IMR-90 (cell line): Measurements from ENCODE around the gene CDKN2B-AS1. TPM values are rescaled to one million over a fixed set of nuclear protein-coding genes. Genes with fewer than 3 reads are reported as not detected.
A peak's percentile ranks its signal among the peaks of the same experiment; 100 is the strongest.

Experiments
- ATAC-seq: fragments of 200-7000 bp; cut with Tn5 transposase; 2 replicates; pipeline ENCODE4 v1.9.1; 2020; ENCODE audit warnings: low read depth, mild to moderate bottlenecking, moderate library complexity
- BruUV-seq: library from RNA; stranded (reverse); fragments of 400-500 nt; replicated peaks from 2 replicates; lab custom pipeline; 2021; lab: Mats Ljungman, UMichigan
- CTCF ChIA-PET: fragments of 300-600 bp; formaldehyde crosslinking; extraction: SDS; loops from one replicate; lab custom pipeline; 2021; ENCODE audit warnings: antibody characterized with exemption; lab: Yijun Ruan, JAX
- POLR2A ChIA-PET: fragments of 300-600 bp; sonication (Branson Sonifier 250); formaldehyde crosslinking; loops from one replicate; lab custom pipeline; 2022; ENCODE audit warnings: antibody characterized with exemption; ENCODE audit not compliant: unreplicated experiment; lab: Charles Lee
- DNase-seq: peaks from one replicate; pipeline ENCODE4 v3.0.0; 2013
- H2AFZ ChIP-seq: replicated peaks from 2 replicates; pipeline ENCODE3; 2013; ENCODE audit warnings: low read length, mild to moderate bottlenecking; ENCODE audit not compliant: poor library complexity
- H2AK5ac ChIP-seq: 2 replicates; pipeline ENCODE4 v1.6.1; 2013; ENCODE audit warnings: low read depth, low read length, inconsistent platforms
- H2AK9ac ChIP-seq: replicated peaks from 2 replicates; pipeline ENCODE3; 2013; ENCODE audit warnings: mild to moderate bottlenecking, low read depth, low read length, moderate library complexity; ENCODE audit not compliant: poor library complexity
- H2BK120ac ChIP-seq: 2 replicates; pipeline ENCODE4 v1.6.1; 2013; ENCODE audit warnings: low read depth, low read length, inconsistent platforms
- H2BK15ac ChIP-seq: 3 replicates; pipeline ENCODE4 v1.6.1; 2013; ENCODE audit warnings: low read depth, low read length, inconsistent platforms
- H2BK20ac ChIP-seq: 2 replicates; pipeline ENCODE4 v1.6.1; 2013; ENCODE audit warnings: low read depth, mild to moderate bottlenecking, inconsistent platforms, low read length, moderate library complexity
- H2BK5ac ChIP-seq: 2 replicates; pipeline ENCODE4 v1.6.1; 2013; ENCODE audit warnings: mild to moderate bottlenecking, low read depth, low read length, inconsistent platforms; ENCODE audit not compliant: poor library complexity, severe bottlenecking
- H3K14ac ChIP-seq: replicated peaks from 2 replicates; pipeline ENCODE4 v1.6.1; 2013; ENCODE audit warnings: low read depth, low read length, inconsistent platforms
- H3K18ac ChIP-seq: 2 replicates; pipeline ENCODE4 v1.6.1; 2013; ENCODE audit warnings: low read depth, low read length, control low read depth
- H3K23ac ChIP-seq: 2 replicates; pipeline ENCODE4 v1.6.1; 2013; ENCODE audit warnings: low read depth, low read length, inconsistent platforms
- H3K27ac ChIP-seq: 2 replicates; pipeline ENCODE4 v1.5.1; 2013; ENCODE audit warnings: mild to moderate bottlenecking, control low read depth, low read length; ENCODE audit not compliant: insufficient read depth
- H3K27me3 ChIP-seq: 2 replicates; pipeline ENCODE4 v1.6.1; 2013; ENCODE audit warnings: low read length; ENCODE audit not compliant: control insufficient read depth, insufficient read depth
- H3K36me3 ChIP-seq: 2 replicates; pipeline ENCODE4 v1.6.1; 2013; ENCODE audit warnings: low read length, mixed read lengths; ENCODE audit not compliant: control insufficient read depth, insufficient read depth
- H3K4ac ChIP-seq: 2 replicates; pipeline ENCODE4 v1.6.1; 2013; ENCODE audit warnings: low read depth, low read length, inconsistent platforms
- H3K4me1 ChIP-seq: 2 replicates; pipeline ENCODE4 v1.6.1; 2013; ENCODE audit warnings: low read length, mixed read lengths; ENCODE audit not compliant: control insufficient read depth, insufficient read depth
- H3K4me2 ChIP-seq: 2 replicates; pipeline ENCODE4 v1.6.1; 2013; ENCODE audit warnings: low read depth, mild to moderate bottlenecking, control low read depth, low read length, moderate library complexity
- H3K4me3 ChIP-seq: 2 replicates; pipeline ENCODE4 v1.5.1; 2013; ENCODE audit warnings: low read depth, mild to moderate bottlenecking, control low read depth, low read length, moderate library complexity; ENCODE audit not compliant: insufficient read depth
- H3K56ac ChIP-seq: 2 replicates; pipeline ENCODE4 v1.6.1; 2013; ENCODE audit warnings: low read length, inconsistent platforms; ENCODE audit not compliant: insufficient read depth; ENCODE audit errors: extremely low read depth
- H3K79me1 ChIP-seq, 2 experiments: 2 replicates each; pipeline ENCODE4 v1.6.1; 2013; ENCODE audit warnings: low read length in 2 of 2, inconsistent platforms in 1 of 2, low read depth in 1 of 2
- H3K9ac ChIP-seq: 2 replicates; pipeline ENCODE4 v1.6.1; 2013; ENCODE audit warnings: low read depth, low read length, control low read depth
- H3K9me1 ChIP-seq: 2 replicates; pipeline ENCODE4 v1.6.1; 2013; ENCODE audit warnings: low read length, inconsistent platforms; ENCODE audit not compliant: insufficient read depth
- H3K9me3 ChIP-seq: 2 replicates; pipeline ENCODE4 v1.6.1; 2013; ENCODE audit warnings: low read length; ENCODE audit not compliant: control insufficient read depth, insufficient read depth
- H4K20me1 ChIP-seq: 2 replicates; pipeline ENCODE4 v1.6.1; 2013; ENCODE audit warnings: low read length, inconsistent platforms; ENCODE audit not compliant: insufficient read depth
- H4K5ac ChIP-seq: 2 replicates; pipeline ENCODE4 v1.6.1; 2013; ENCODE audit warnings: mild to moderate bottlenecking, low read depth, low read length, control low read depth
- H4K8ac ChIP-seq, 2 experiments: 2 replicates each; pipeline ENCODE4 v1.6.1; 2013; ENCODE audit warnings: low read depth in 2 of 2, low read length in 2 of 2, control low read depth in 1 of 2, inconsistent platforms in 1 of 2
- H4K91ac ChIP-seq: 2 replicates; pipeline ENCODE4 v1.6.1; 2013; ENCODE audit warnings: low read depth, low read length, inconsistent platforms; ENCODE audit not compliant: insufficient read depth
- MXI1 ChIP-seq: IDR thresholded peaks from 2 replicates; pipeline ENCODE4 v1.6.1; 2012; ENCODE audit warnings: low read depth, mild to moderate bottlenecking, low read length, moderate library complexity, borderline replicate concordance
- RAD21 ChIP-seq: IDR thresholded peaks from 2 replicates; pipeline ENCODE4 v1.6.1; 2012; ENCODE audit warnings: low read length, improper control_type of control experiment
- RCOR1 ChIP-seq: IDR thresholded peaks from 2 replicates; pipeline ENCODE4 v1.6.1; 2012; ENCODE audit warnings: mild to moderate bottlenecking, low read length, improper control_type of control experiment; ENCODE audit not compliant: insufficient replicate concordance
- USF2 ChIP-seq: fragments of 150-350 bp; IDR thresholded peaks from 2 replicates; pipeline ENCODE4 v1.6.1; 2017; ENCODE audit warnings: mild to moderate bottlenecking, antibody characterized with exemption, low read length, low read depth
- WGBS, 2 experiments: methylation state at CpG; one replicate each; pipeline versions ENCODE4 v1.1.5 to v1.1.7; 2013; ENCODE audit warnings: missing lambda C conversion rate in 2 of 2; ENCODE audit not compliant: insufficient read length in 1 of 2; ENCODE audit errors: extremely low coverage in 2 of 2; 5-methylcytosine and 5-hydroxymethylcytosine counted together
- dilution Hi-C: fragments of 300-500 bp; cut with HindIII; formaldehyde crosslinking; loops from one replicate; pipeline ENCODE4 v1.14.3; 2018; ENCODE audit warnings: low sequenced_read_pairs; ENCODE audit not compliant: unreplicated experiment
- in situ Hi-C: fragments of 300-500 bp; cut with MboI; formaldehyde crosslinking; loops from 3 replicates; pipeline ENCODE4 v1.14.3; 2019; ENCODE audit warnings: low sequenced_read_pairs, inconsistent platforms, mixed read lengths
- intact Hi-C: fragments of 100-400 bp; cut with micrococcal nuclease; formaldehyde crosslinking; loops from 2 replicates; pipeline ENCODE4 v1.10.0; 2022
- polyA plus RNA-seq, 3 experiments: library from polyadenylated mRNA; depleted of rRNA; stranded (reverse); fragments of >200 nt; gene quantifications; 2 replicates each; pipeline ENCODE4 v1.2.3, GENCODE V29; 2012; ENCODE audit warnings: low replicate concordance in 1 of 3
- total RNA-seq: library from RNA; depleted of rRNA; stranded (reverse); fragments of >200 nt; gene quantifications from 2 replicates; pipeline ENCODE4 v1.2.3, GENCODE V29; 2012
- TF ChIP-seq, protein P1 (sequence below): conservative IDR thresholded peaks from 2 replicates; pipeline ENCODE4 v1.5.1; 2012; ENCODE audit warnings: mild to moderate bottlenecking, low read depth, low read length, improper control_type of control experiment
- TF ChIP-seq, protein P2 (sequence below): fragments of 150-350 bp; IDR thresholded peaks from 2 replicates; pipeline ENCODE4 v1.6.1; 2016; ENCODE audit warnings: low read depth, mild to moderate bottlenecking, low read length, moderate library complexity, borderline replicate concordance

The CDKN2B-AS1 gene
- total and polyA plus RNA-seq, 2 of the 4 experiments (the other 2 are of a cell fraction) = 1.0 to 1.1 TPM

GRCh38 chr9:21964925-21965385 is 29.6 kb upstream of the CDKN2B-AS1 start:
- 0 out of 2 replicates have a peak overlapping the region, but pooled peaks have one; percentile 59 for H3K23ac ChIP-seq
- TF ChIP-seq, protein P1, sequence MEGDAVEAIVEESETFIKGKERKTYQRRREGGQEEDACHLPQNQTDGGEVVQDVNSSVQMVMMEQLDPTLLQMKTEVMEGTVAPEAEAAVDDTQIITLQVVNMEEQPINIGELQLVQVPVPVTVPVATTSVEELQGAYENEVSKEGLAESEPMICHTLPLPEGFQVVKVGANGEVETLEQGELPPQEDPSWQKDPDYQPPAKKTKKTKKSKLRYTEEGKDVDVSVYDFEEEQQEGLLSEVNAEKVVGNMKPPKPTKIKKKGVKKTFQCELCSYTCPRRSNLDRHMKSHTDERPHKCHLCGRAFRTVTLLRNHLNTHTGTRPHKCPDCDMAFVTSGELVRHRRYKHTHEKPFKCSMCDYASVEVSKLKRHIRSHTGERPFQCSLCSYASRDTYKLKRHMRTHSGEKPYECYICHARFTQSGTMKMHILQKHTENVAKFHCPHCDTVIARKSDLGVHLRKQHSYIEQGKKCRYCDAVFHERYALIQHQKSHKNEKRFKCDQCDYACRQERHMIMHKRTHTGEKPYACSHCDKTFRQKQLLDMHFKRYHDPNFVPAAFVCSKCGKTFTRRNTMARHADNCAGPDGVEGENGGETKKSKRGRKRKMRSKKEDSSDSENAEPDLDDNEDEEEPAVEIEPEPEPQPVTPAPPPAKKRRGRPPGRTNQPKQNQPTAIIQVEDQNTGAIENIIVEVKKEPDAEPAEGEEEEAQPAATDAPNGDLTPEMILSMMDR = no peak
- TF ChIP-seq MXI1 = no peak
- TF ChIP-seq RAD21 = no peak
- TF ChIP-seq, protein P2, sequence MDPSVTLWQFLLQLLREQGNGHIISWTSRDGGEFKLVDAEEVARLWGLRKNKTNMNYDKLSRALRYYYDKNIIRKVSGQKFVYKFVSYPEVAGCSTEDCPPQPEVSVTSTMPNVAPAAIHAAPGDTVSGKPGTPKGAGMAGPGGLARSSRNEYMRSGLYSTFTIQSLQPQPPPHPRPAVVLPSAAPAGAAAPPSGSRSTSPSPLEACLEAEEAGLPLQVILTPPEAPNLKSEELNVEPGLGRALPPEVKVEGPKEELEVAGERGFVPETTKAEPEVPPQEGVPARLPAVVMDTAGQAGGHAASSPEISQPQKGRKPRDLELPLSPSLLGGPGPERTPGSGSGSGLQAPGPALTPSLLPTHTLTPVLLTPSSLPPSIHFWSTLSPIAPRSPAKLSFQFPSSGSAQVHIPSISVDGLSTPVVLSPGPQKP = no peak
- TF ChIP-seq RCOR1 = no peak
- TF ChIP-seq USF2 = no peak
- H4K20me1 ChIP-seq = no peaks in the 10 kb centered on the region
- H3K27me3 ChIP-seq = peaks cover 31% of the 10 kb centered on the region
- BruUV-seq = no TSS peak
- ChIA-PET CTCF (no interaction called here), POLR2A (no interaction called here)
- peak overlapping the region; percentile 14 for H3K4ac ChIP-seq
- peak overlapping the region; percentile 70; the same call in 1 of the 2 replicates for H3K14ac ChIP-seq
- H2AK5ac ChIP-seq = no peak overlapping the region
- peaks cover 5% of the 10 kb centered on the region; the same call in 1 of the 2 replicates for H3K36me3 ChIP-seq
- peak; percentile 36 for ATAC-seq
- no peak overlapping the region; the same call in 1 of the 2 replicates for H2BK120ac ChIP-seq
- no peak overlapping the region for H3K18ac ChIP-seq
- H3K9me3 ChIP-seq = peaks cover 6% of the 10 kb centered on the region; the same call in 1 of the 2 replicates
- no peak overlapping the region for H2BK15ac ChIP-seq
- peaks cover 4% of the 10 kb centered on the region for H3K4me1 ChIP-seq
- no peak overlapping the region for H4K91ac ChIP-seq
- intact Hi-C loops (loop anchor here (1.0 to 5.0 kb wide), 2 partner anchors 133 to 151 kb away; no protein-coding TSS in a partner anchor), in situ Hi-C loops (loop anchor here (10.0 kb wide), 1 partner anchor 150 kb away; no protein-coding TSS in a partner anchor), dilution Hi-C loops (no loop called here)
- no peaks in the 10 kb centered on the region for H3K79me1 ChIP-seq
- H3K4me3 ChIP-seq = peak overlapping the region; percentile 21
- no peak overlapping the region for H3K27ac ChIP-seq
- H2BK20ac ChIP-seq = no peak overlapping the region
- peak overlapping the region; percentile 43 to 72; a peak in 3 of 4 replicates for H4K8ac ChIP-seq
- no peak overlapping the region for H2AK9ac ChIP-seq
- DNase-seq = no peak
- H3K9ac ChIP-seq = 0 out of 2 replicates have a peak overlapping the region, but pooled peaks have one; percentile 41
- 13% methylated on average over 11 of the region's 29 CpGs; no CpG with 5 or more reads in 1 of the 2 experiments for WGBS, 2 experiments
- no peak overlapping the region for H2BK5ac ChIP-seq
- peak overlapping the region; percentile 23; the same call in 1 of the 2 replicates for H4K5ac ChIP-seq
- H3K56ac ChIP-seq = no peak overlapping the region
- peak overlapping the region; percentile 77 for H3K4me2 ChIP-seq
- H3K9me1 ChIP-seq = no peaks in the 10 kb centered on the region
- H2AFZ ChIP-seq = peak overlapping the region; percentile 91
